Large intestine (tissue), 12 donors: ENCODE data around the gene PLEKHG5. TPM values are rescaled to one million over a fixed set of nuclear protein-coding genes. Genes with fewer than 3 reads are reported as not detected.

Experiments
- DNase-seq, 2 donors: peaks; one replicate each; pipeline versions ENCODE4 v3.0.0 to v3.0.0-alpha.2; 2013
- H3K27ac ChIP-seq: one replicate; pipeline ENCODE4 v1.5.1; 2013; ENCODE audit warnings: low read length
- H3K27me3 ChIP-seq: 2 replicates; pipeline ENCODE4 v1.6.1; 2013; ENCODE audit warnings: low read length; ENCODE audit not compliant: control insufficient read depth, insufficient read depth
- H3K36me3 ChIP-seq: 2 replicates; pipeline ENCODE4 v1.6.1; 2013; ENCODE audit warnings: low read length; ENCODE audit not compliant: control insufficient read depth, insufficient read depth
- H3K4me1 ChIP-seq: one replicate; pipeline ENCODE4 v1.6.1; 2013; ENCODE audit warnings: low read length; ENCODE audit not compliant: control insufficient read depth, insufficient read depth
- H3K4me3 ChIP-seq: one replicate; pipeline ENCODE4 v1.5.1; 2013; ENCODE audit warnings: low read length
- H3K9me3 ChIP-seq: one replicate; pipeline ENCODE4 v1.6.1; 2013; ENCODE audit warnings: mild to moderate bottlenecking, low read depth, low read length, moderate library complexity; ENCODE audit not compliant: control insufficient read depth
- WGBS: methylation state at CpG from one replicate; pipeline ENCODE4 v1.1.5; 2013; ENCODE audit warnings: low lambda C conversion rate; ENCODE audit not compliant: insufficient coverage; 5-methylcytosine and 5-hydroxymethylcytosine counted together
- long read RNA-seq, 11 donors: transcript quantifications; one replicate each; lab custom pipeline, GENCODE V29; 2026
- polyA plus RNA-seq: library from polyadenylated mRNA; unstranded; fragments of 120-200 nt; gene quantifications from one replicate; pipeline ENCODE4 v1.2.1, GENCODE V29; 2013

Gene PLEKHG5, protein sequence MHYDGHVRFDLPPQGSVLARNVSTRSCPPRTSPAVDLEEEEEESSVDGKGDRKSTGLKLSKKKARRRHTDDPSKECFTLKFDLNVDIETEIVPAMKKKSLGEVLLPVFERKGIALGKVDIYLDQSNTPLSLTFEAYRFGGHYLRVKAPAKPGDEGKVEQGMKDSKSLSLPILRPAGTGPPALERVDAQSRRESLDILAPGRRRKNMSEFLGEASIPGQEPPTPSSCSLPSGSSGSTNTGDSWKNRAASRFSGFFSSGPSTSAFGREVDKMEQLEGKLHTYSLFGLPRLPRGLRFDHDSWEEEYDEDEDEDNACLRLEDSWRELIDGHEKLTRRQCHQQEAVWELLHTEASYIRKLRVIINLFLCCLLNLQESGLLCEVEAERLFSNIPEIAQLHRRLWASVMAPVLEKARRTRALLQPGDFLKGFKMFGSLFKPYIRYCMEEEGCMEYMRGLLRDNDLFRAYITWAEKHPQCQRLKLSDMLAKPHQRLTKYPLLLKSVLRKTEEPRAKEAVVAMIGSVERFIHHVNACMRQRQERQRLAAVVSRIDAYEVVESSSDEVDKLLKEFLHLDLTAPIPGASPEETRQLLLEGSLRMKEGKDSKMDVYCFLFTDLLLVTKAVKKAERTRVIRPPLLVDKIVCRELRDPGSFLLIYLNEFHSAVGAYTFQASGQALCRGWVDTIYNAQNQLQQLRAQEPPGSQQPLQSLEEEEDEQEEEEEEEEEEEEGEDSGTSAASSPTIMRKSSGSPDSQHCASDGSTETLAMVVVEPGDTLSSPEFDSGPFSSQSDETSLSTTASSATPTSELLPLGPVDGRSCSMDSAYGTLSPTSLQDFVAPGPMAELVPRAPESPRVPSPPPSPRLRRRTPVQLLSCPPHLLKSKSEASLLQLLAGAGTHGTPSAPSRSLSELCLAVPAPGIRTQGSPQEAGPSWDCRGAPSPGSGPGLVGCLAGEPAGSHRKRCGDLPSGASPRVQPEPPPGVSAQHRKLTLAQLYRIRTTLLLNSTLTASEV
- polyA plus RNA-seq, result 17.2 TPM
- long read RNA-seq, donor 1, result 0 reads
- long read RNA-seq, donor 2, partial matches to known transcripts, result 0 of 15 reads
- long read RNA-seq, donor 2, other reads (novel, unspliced or antisense), result 15 of 15 reads
- long read RNA-seq, donor 3, result 0 reads
- long read RNA-seq, donor 4, result 0 reads
- long read RNA-seq, donor 5, result 0 reads
- long read RNA-seq, donor 6, result 0 reads
- long read RNA-seq, donor 7, result 0 reads
- long read RNA-seq, donor 8, result 0 reads
- long read RNA-seq, donor 9, result 0 reads
- long read RNA-seq, donor 10, partial matches to known transcripts, result 6 of 7 reads
- long read RNA-seq, donor 10, other reads (novel, unspliced or antisense), result 0 of 7 reads
- long read RNA-seq, donor 11, result 0 reads

DNA sequence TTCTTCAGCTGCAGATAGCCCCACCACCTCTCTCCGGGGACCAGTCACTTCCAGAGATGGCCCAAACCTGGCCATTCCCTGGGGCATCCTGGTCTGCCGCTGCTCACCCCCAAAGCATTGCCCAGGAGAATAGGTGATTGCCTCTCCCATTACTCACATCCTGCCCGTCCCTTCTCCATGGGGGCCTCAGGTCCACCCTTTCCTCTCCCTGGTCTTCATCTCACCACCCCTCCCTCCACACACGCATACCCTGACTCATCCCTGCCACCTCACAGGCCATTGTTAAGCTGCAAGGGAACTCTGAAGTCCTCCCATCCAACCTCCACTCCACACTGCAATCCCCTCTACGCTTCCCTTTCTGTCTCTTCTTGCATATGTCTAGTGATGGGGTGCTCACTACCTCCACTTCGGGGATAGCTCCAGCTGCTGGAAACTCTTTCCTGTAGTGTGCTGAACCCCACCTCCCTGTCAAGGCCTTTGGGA, at the start of gene PLEKHG5:
Gene PLEKHG5, minus strand, starts transcription at position 188 of the 483 bp plus-strand sequence. CDS start 14,096 bp downstream, outside the sequence.
- H3K27me3 ChIP-seq, result peaks cover under 1% of the 10 kb centered on the region
- peak within 1 kb of the TSS; percentile 86 for H3K4me3 ChIP-seq
- H3K36me3 ChIP-seq, result no peaks in the 10 kb centered on the region
- no CpG with 5 or more reads among the region's 6 CpGs for WGBS
- peak in 1 of 2 donors; percentile 33 for DNase-seq
- H3K27ac ChIP-seq, result peak within 1 kb of the TSS; percentile 65
- peaks cover 3% of the 10 kb centered on the region for H3K9me3 ChIP-seq
- H3K4me1 ChIP-seq, result peaks cover 17% of the 10 kb centered on the region

DNA sequence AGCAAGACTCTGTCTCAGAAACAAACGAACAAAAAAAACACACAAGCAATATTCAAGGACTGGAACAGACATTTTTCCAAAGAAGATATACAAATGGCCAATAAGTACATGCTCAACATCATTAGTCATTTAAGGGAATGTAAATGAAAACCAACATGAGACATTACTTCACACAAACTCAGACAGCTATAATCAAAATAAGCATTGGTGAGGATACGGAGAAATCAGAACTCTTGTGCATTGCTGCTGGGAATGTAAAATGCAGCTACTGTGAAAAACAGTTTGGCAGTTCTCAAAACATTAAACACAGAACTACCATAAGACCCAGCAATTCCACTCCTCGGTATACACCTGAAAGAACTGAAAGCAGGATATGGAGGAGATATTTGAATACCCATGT, 47.5 kb upstream of the PLEKHG5 start:
- Histone ChIP-seq H3K4me1 (no peaks in the 10 kb centered on the region), H3K27me3 (no peaks in the 10 kb centered on the region), H3K4me3 (no peak overlapping the region), H3K9me3 (no peaks in the 10 kb centered on the region), H3K36me3 (peaks cover 39% of the 10 kb centered on the region), H3K27ac (no peak overlapping the region)
- no CpG with 5 or more reads among the region's 3 CpGs for WGBS
- no peak for DNase-seq

DNA sequence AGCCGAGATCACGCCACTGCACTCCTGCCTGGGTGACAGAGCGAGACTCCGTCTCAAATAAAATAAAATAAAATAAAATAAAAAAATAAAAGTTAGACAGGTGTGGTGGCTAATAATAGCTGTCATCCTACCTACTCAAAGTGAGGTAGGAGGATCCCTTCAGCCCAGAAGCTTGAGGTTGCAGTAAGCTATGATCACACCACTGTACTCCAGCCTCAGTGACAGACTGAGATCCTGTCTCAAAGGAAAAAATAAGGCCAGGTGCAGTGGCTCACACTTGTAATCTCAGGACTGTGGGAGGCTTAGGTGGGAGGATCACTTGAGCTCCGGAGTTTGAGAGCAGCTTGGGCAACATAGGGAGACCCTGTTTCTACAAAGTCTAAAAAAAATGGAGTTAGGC, 44.8 kb upstream of the PLEKHG5 start:
- Histone ChIP-seq H3K4me1 (no peaks in the 10 kb centered on the region), H3K4me3 (no peak overlapping the region), H3K27ac (no peak overlapping the region), H3K36me3 (peaks cover 50% of the 10 kb centered on the region), H3K27me3 (no peaks in the 10 kb centered on the region), H3K9me3 (no peaks in the 10 kb centered on the region)
- DNase-seq, result no peak
- no CpG with 5 or more reads among the region's 5 CpGs for WGBS

DNA sequence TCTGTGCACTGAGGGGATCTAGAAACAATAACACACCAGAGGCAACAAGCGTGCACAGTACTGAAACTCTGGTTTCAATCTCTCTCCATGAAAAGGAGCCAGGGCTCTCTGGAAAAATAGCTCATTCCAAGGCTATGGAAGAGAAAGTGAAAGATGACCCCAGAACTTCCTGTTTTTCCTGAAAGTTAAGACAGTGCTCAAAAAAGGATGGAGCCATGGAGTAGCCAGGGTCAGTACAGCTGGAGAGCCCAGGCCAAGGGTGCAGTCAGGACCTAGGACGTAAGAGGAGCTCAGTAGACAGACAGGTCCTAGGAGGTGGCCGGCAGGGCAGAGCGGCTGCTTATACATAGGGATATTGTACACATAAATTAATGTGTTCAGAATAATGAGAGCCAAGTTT, 43.7 kb upstream of the PLEKHG5 start:
- Histone ChIP-seq H3K9me3 (no peaks in the 10 kb centered on the region), H3K4me3 (no peak overlapping the region), H3K4me1 (no peaks in the 10 kb centered on the region), H3K27ac (no peak overlapping the region), H3K36me3 (peaks cover 50% of the 10 kb centered on the region), H3K27me3 (no peaks in the 10 kb centered on the region)
- DNase-seq, result no peak
- WGBS, result no CpG with 5 or more reads among the region's 4 CpGs

DNA sequence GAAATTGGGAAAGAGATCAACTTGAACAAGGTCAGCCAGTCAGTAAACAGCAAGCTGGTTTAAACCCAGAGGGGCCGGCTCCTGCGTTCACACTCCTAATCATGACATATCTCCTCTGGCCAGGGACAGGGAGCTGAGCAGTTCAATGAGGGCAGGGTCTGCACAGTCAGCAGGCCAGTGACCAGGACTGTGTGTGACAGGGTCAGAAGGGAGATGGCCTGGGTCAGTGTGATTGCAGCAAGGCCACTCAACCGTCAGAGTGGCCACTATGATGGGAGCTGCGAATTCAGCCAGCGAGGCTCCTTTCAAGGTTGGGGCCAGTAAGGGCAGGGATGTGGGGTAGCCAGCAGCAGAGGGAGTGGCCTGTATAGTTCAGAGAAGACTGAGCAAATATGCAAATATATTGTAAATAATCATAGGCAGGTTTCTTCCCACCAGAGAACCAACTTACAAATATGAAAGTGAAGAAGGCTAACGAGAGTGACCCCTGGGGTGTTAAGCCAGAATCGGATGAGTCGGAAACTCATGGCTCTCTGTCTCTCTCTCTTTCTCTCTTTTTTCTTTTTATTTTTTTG, 42.9 kb upstream of the PLEKHG5 start:
- Histone ChIP-seq H3K4me3 (no peak overlapping the region), H3K9me3 (no peaks in the 10 kb centered on the region), H3K27me3 (no peaks in the 10 kb centered on the region), H3K4me1 (no peaks in the 10 kb centered on the region), H3K27ac (no peak overlapping the region), H3K36me3 (peaks cover 48% of the 10 kb centered on the region)
- DNase-seq, result no peak
- 80% methylated on average over 1 of the region's 8 CpGs for WGBS

DNA sequence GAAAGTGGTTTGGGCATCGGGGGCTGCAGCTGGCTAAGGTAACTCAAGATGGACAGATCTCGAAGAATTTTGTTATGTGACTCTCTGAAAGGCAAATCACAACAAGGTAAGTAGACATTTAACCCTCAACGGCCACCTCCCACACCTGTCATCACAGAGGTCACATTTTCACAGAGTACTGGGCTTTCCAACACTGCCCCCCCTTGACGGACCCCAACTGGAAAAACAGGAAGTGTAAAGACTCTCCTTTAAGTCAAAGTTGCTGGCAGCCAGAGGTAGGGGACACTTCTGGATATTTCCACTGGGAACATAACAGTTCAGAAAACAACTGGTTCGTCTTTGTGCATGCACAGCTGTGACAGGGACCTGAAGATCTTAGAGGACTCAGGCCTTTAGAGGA, 40.5 kb upstream of the PLEKHG5 start:
- no CpG with 5 or more reads among the region's 5 CpGs for WGBS
- no peak overlapping the region for H3K4me3 ChIP-seq
- H3K27me3 ChIP-seq, result no peaks in the 10 kb centered on the region
- DNase-seq, result no peak
- no peaks in the 10 kb centered on the region for H3K9me3 ChIP-seq
- no peak overlapping the region for H3K27ac ChIP-seq
- no peaks in the 10 kb centered on the region for H3K4me1 ChIP-seq
- H3K36me3 ChIP-seq, result peaks cover 60% of the 10 kb centered on the region

DNA sequence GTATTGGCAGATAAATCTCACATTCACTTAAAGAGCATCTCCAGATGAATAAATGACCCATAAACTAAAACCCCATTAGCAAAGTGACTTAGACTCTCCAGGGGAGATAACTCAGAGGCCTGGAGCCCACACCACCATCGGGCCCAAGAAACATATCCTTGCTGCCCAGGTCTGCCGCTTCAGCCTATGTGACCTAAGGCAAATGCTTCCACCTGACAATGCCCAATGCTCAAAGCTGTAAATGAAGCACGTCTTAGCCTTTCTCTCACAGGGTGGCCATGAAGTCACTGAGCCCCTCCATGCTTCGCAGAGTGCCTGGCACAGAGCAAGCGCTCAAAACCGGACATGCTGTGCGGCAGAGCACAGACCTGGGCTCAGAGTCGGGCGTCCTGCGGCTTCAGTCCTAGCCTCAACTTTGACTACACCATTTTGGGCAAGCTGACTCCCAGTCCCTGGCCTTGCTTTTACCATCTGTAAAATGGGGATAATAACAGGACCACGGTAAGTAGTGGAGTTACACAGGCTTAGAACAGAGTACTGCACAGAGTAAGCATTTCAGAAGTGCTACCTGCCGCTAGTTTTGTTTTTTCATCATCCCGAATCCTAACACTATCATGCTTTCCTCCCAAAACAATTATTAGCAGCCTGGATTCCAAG, 39.2 kb upstream of the PLEKHG5 start:
- no peaks in the 10 kb centered on the region for H3K27me3 ChIP-seq
- no peaks in the 10 kb centered on the region for H3K4me1 ChIP-seq
- H3K9me3 ChIP-seq, result no peaks in the 10 kb centered on the region
- H3K27ac ChIP-seq, result no peak overlapping the region
- no CpG with 5 or more reads among the region's 13 CpGs for WGBS
- no peak overlapping the region for H3K4me3 ChIP-seq
- H3K36me3 ChIP-seq, result peaks cover 66% of the 10 kb centered on the region
- DNase-seq, result no peak

DNA sequence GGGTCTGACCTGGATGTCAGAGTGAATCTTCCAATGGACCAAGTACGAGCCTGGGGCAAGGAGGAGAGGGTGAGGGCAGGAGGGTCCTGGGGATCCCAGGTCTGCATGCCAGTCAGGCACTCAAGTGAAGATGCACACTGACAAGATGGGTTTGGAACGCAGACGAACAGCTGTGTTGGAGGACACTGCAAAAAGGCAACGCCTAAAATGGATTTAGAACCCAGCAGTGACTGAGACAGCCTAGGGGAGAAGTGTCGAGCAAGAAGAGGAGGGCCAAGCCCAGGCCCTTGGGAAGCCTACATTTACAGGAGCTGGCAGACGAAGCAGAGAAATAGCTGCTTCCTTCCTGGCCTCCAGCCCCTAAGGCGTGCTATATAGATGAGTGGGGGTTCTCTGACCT, 37.0 kb upstream of the PLEKHG5 start:
- no peak for DNase-seq
- Histone ChIP-seq H3K9me3 (no peaks in the 10 kb centered on the region), H3K4me1 (no peaks in the 10 kb centered on the region), H3K4me3 (no peak overlapping the region), H3K27me3 (no peaks in the 10 kb centered on the region), H3K36me3 (peaks cover 63% of the 10 kb centered on the region), H3K27ac (no peak overlapping the region)
- no CpG with 5 or more reads among the region's 7 CpGs for WGBS

DNA sequence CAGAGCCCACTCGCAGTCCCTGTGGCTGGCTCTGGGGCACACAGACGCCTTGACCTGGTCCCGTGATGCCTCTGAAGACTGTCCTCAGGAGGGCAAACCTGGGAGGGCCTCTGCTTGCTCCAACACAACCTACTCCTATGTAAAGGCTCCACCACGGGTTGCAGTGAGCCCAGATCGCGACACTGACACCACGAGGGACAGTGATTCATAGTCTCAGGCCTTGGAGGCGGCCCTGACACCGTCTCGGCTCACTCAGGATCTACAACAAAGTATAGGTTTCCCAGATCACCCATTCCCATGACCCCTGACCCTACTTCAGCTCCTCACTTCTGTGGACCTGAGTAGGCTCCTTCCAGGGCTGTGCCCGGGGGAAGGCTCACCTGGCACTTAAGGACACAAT, 34.8 kb upstream of the PLEKHG5 start:
- no peak overlapping the region for H3K27ac ChIP-seq
- peaks cover 42% of the 10 kb centered on the region for H3K36me3 ChIP-seq
- no peak overlapping the region for H3K4me3 ChIP-seq
- no peaks in the 10 kb centered on the region for H3K4me1 ChIP-seq
- no peaks in the 10 kb centered on the region for H3K9me3 ChIP-seq
- no peaks in the 10 kb centered on the region for H3K27me3 ChIP-seq
- DNase-seq, result no peak
- WGBS, result no CpG with 5 or more reads among the region's 11 CpGs
